GM21390 (cell line): ENCODE data around the gene GALNT15.
A peak's percentile ranks its signal among the peaks of the same experiment; 100 is the strongest.

Experiments used
- ATAC-seq: cut with Tn5 transposase; IDR thresholded peaks from one replicate; pipeline ENCODE4 v1.9.1; 2021; ENCODE audit not compliant: unreplicated experiment

Gene GALNT15

GRCh38 chr3:16174389-16174788, at the start of gene GALNT15:
TSS of gene GALNT15 (plus strand) at chr3:16174680. CDS start at chr3:16175152, 472 bp downstream.
- ATAC-seq: no peak

DNA sequence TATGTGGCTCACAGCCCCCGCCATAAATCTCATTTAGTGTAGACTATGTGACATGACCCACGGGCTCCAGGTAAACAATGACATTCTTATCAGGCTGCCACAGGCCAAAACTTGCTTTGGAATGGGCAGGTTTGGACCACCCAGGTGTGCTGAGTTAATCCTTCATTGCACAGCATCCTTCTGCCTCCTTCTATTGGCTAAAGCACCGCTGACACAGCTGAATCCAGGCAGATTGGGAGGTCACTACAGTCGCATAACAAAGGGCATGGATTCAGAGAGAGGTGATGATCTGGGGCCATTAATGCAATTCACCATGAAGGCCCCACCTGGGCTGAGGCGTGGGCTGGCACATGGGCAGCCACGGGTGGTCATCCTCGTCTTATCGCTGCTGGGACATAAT, 47.8 kb upstream of the GALNT15 start:
- no peak for ATAC-seq

- no peak for ATAC-seq
These were observed 47.2 kb upstream of the GALNT15 start for GRCh38 chr3:16127249-16127648.

- no peak for ATAC-seq
These were observed 44.4 kb upstream of the GALNT15 start for GRCh38 chr3:16130066-16130465.

DNA sequence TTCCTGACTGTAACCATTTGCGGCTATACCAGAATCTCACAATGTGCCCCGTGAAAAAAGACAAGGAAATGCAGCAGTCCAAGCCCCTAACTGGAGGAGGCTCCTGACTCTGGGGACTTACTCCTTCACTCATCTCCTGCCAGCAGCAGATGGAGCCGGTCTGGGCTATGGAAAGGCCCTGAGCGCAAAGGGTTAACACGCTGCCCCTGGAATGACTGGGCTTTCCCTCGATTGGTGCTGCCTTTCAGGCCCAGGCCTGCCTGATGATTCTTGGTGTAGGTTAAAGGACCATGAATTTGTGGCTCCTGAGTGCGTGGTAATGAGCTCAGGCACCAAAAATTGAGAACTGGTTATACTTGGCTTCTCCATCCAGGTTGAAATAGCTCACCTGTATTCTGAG, 42.3 kb upstream of the GALNT15 start:
- ATAC-seq: no peak

- no peak for ATAC-seq
These were observed 41.6 kb upstream of the GALNT15 start for GRCh38 chr3:16132928-16133327.

- ATAC-seq: no peak
These were observed 40.1 kb upstream of the GALNT15 start for GRCh38 chr3:16134173-16134928.

GRCh38 chr3:16136055-16136454, 38.4 kb upstream of the GALNT15 start:
- ATAC-seq: no peak

DNA sequence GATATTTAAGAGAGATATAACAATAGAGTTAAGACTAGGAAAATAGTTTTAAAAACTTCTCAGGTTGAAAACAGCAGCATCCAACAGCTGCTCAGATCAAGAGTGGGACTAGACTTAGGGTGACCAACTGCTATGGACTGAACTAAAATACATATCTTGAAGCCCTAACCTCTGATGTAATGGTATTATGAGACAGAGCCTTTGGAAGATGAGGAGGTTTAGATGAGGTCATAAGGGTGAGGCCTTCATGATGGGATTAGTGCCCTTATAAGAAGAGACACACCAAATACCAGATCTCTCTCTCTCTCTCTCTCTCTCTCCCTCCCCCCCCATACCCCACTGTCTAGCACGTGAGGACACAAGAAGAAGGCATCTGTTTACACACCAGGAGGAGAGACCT, 37.4 kb upstream of the GALNT15 start:
- no peak for ATAC-seq

DNA sequence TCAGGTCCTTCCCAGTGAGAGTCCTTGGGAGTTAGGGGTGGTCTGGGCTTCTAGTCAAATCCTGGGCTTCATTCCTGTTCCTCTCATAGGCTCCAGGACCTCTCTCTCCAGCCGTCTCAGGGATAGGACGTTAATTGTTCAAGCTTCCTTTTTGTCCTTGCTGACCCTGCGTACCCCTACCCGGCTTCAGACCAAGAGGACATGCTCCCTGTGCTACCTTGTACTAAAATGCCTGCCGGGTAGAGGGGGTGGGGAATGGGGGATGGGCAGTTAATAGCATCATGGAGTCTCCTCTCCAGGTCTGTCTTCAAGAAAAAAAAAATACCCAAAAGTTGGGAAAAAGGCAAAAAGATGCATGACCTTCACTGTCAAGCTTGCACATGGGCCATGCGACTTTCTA, 36.5 kb upstream of the GALNT15 start:
- no peak for ATAC-seq

- no peak for ATAC-seq
These were observed 34.2 kb upstream of the GALNT15 start for GRCh38 chr3:16140116-16140893.

- ATAC-seq: no peak
These were observed 33.6 kb upstream of the GALNT15 start for GRCh38 chr3:16140894-16141285.

GRCh38 chr3:16142350-16143025, 32.0 kb upstream of the GALNT15 start:
- no peak for ATAC-seq

DNA sequence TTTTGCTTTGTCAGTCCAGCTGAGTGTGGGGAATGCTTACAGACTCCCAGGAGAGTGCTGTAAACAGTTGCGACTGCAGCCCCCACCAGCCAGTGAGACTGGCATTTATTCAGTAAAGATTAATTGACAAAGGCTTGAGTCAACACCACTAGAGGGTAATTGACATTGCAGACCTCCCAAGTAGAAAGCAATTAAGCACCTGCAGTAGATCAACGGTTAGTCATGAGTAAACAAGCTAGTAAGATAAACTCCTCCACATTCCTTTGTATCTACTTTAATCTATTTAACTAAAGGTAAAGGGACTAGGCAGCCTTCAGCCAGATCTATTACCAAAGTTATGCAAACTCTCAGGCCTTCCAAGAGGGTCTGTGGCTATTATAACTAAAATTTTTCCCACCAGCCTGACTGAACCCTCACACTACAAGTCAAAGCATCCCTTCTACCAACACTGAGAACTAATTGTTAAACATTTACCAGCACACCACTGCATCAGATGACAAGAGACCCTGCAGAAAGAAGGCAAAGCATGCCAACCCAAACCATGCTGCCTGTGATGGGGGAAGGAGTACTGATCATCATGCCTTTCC, 30.5 kb upstream of the GALNT15 start:
- no peak for ATAC-seq

DNA sequence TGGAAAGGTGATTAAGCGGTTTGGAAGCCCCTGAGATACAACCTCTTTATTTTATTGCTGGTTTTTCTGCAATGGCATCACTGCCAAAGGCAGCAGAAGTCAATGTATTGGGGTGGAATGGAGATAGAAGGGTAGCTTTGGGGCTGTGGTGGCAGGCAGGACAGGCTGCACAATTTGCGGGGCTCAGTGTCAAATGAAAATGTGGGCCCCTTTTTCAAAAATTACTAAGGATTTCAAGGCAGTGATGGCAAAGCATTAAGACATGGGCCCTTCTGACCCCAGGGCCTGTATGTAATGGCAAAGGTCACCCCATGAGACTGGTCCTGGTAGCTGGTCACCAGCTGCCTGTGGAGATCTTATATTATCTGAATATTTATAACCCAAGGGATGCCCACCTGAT, 29.3 kb upstream of the GALNT15 start:
- no peak for ATAC-seq

GRCh38 chr3:16146015-16146730, 28.3 kb upstream of the GALNT15 start:
- ATAC-seq: peak; percentile 42

- no peak for ATAC-seq
These were observed 27.1 kb upstream of the GALNT15 start for GRCh38 chr3:16147220-16147994.

DNA sequence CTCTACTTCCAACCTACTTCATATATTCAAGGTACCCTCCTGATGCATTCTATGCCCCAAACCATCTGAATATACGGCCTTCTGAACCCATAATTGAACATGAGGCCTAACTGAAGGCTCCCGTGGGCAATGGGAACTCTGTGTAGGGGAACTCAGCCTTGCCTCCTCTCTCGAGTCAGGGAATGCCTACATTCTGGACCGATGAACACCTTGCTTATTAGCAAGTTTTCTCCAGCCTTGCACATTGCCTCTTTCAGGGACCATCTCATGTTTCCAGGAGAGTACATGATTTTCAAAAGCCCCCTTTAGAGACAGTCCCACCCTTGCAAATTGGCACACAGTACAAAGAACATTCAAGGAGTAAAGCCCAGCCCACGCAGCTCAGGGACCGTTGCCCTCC, 26.3 kb upstream of the GALNT15 start:
- ATAC-seq: no peak

- ATAC-seq: no peak
These were observed 25.7 kb upstream of the GALNT15 start for GRCh38 chr3:16148783-16149182.

GRCh38 chr3:16150285-16150684, 24.2 kb upstream of the GALNT15 start:
- no peak for ATAC-seq
